ENCODE measurements around the gene DACT1.

DNA sequence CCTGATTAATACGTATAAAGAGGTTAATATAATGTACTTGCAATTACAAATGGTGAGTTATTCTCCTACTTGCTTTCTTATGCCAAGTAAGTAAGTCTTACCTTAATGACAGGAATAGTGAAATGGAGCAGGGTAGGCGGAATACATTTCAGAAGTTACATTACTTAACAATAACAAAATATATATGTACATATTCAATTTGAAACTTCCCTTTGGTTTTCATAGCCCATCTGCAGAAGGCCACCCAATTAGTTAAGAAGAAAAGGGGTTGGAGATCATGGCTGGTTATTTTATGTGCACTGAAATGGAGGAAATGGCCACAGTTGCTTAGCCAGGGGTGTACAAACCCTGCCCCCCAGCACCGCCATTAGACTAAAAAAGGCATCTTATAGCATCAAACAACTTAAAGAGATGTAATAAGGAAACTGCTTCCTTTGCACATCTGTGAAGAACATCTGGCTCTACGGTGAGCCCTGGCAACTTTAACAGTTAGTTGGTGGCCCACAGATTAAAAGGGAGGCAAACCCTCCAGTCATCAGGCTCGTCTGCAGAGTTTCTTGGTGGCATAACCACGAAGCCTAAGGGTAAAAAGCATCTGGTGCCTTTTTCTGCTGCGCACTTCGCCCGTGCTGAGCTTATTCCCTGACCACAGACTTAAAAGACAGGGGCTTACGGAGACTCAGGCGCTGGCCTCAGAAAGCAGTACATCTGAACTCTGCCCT is 38.8 kb upstream of the DACT1 start:
- TF ChIP-seq, protein P1, sequence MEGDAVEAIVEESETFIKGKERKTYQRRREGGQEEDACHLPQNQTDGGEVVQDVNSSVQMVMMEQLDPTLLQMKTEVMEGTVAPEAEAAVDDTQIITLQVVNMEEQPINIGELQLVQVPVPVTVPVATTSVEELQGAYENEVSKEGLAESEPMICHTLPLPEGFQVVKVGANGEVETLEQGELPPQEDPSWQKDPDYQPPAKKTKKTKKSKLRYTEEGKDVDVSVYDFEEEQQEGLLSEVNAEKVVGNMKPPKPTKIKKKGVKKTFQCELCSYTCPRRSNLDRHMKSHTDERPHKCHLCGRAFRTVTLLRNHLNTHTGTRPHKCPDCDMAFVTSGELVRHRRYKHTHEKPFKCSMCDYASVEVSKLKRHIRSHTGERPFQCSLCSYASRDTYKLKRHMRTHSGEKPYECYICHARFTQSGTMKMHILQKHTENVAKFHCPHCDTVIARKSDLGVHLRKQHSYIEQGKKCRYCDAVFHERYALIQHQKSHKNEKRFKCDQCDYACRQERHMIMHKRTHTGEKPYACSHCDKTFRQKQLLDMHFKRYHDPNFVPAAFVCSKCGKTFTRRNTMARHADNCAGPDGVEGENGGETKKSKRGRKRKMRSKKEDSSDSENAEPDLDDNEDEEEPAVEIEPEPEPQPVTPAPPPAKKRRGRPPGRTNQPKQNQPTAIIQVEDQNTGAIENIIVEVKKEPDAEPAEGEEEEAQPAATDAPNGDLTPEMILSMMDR (conservative IDR thresholded peaks at IDR 0.05; ENCODE audit: low read length): no peak
- TF ChIP-seq EZH2phosphoT487 (IDR thresholded peaks at IDR 0.05; ENCODE audit: borderline replicate concordance, low read depth, low read length): no peak

Data from OCI-LY7 (cell line).